ENCODE measurements around the gene SEC22B.
"Not testable (repeated sequence)": the region's sequence is repeated elsewhere in the genome, so short reads cannot be mapped to it uniquely, and the experiment has no call there.

Gene SEC22B

GRCh38 chr1:120144626-120145025, 31.7 kb downstream of the SEC22B start:
- DNase-seq: not testable (repeated sequence)

GRCh38 chr1:120144169-120144568, 32.2 kb downstream of the SEC22B start:
- DNase-seq: not testable (repeated sequence)

- not testable (repeated sequence) for DNase-seq
Measured at GRCh38 chr1:120143334-120143733, 33.0 kb downstream of the SEC22B start.

GRCh38 chr1:120142512-120143263, 33.6 kb downstream of the SEC22B start:
- DNase-seq: peak; percentile 37 to 39

- DNase-seq: not testable (repeated sequence)
Measured at GRCh38 chr1:120141865-120142264, 34.5 kb downstream of the SEC22B start.

GRCh38 chr1:120140656-120141265, 35.6 kb downstream of the SEC22B start:
- not testable (repeated sequence) for DNase-seq

GRCh38 chr1:120136086-120136485, 40.2 kb downstream of the SEC22B start:
- DNase-seq: not testable (repeated sequence)

GRCh38 chr1:120133928-120134325, 42.4 kb downstream of the SEC22B start:
- not testable (repeated sequence) for DNase-seq

GRCh38 chr1:120133228-120133927, 42.9 kb downstream of the SEC22B start:
- no peak for DNase-seq

- DNase-seq: not testable (repeated sequence)
Measured at GRCh38 chr1:120132406-120132763, 43.9 kb downstream of the SEC22B start.

- not testable (repeated sequence) for DNase-seq
Measured at GRCh38 chr1:120131611-120132405, 44.5 kb downstream of the SEC22B start.

GRCh38 chr1:120127921-120128320, 48.4 kb downstream of the SEC22B start:
- not testable (repeated sequence) for DNase-seq

GRCh38 chr1:120126216-120126615, 50.1 kb downstream of the SEC22B start:
- DNase-seq: not testable (repeated sequence)

GRCh38 chr1:120124628-120125027, 51.7 kb downstream of the SEC22B start:
- DNase-seq: not testable (repeated sequence)

- DNase-seq: not testable (repeated sequence)
Measured at GRCh38 chr1:120123813-120124510, 52.4 kb downstream of the SEC22B start.

- not testable (repeated sequence) for DNase-seq
Measured at GRCh38 chr1:120122262-120122893, 53.9 kb downstream of the SEC22B start.

GRCh38 chr1:120121830-120122229, 54.5 kb downstream of the SEC22B start:
- DNase-seq: not testable (repeated sequence)

- DNase-seq: not testable (repeated sequence)
Measured at GRCh38 chr1:120120525-120120924, 55.8 kb downstream of the SEC22B start.

- not testable (repeated sequence) for DNase-seq
Measured at GRCh38 chr1:120117371-120118177, 58.7 kb downstream of the SEC22B start.

- not testable (repeated sequence) for DNase-seq
Measured at GRCh38 chr1:120116094-120116493, 60.2 kb downstream of the SEC22B start.

- not testable (repeated sequence) for DNase-seq
Measured at GRCh38 chr1:120113134-120113533, 63.2 kb downstream of the SEC22B start.

Measured in activated CD4-positive, alpha-beta T cell treated with anti-CD3 and anti-CD28 coated beads for 4 hours (primary cell).